Activated CD4-positive, CD25-positive, alpha-beta regulatory T cell treated with anti-CD3 and anti-CD28 coated beads, Interleukin-2, amount 50 U/mL, for 24 hours (primary cell): ENCODE results near the gene PYGL.
"Not testable (repeated sequence)": the region's sequence is repeated elsewhere in the genome, so short reads cannot be mapped to it uniquely, and the experiment has no call there.

ENCODE experiments used
- ATAC-seq, 2 donors: fragments of 150-1000 bp; cut with Tn5 transposase; one replicate each; pipeline ENCODE4 v1.10.0; 2021; ENCODE audit warnings: mild to moderate bottlenecking in 1 of 2, moderate library complexity in 1 of 2

The PYGL gene

GRCh38 chr14:50924843-50925242 is 19.4 kb downstream of the PYGL start:
- no peak for ATAC-seq

- no peak for ATAC-seq
These were observed 20.0 kb downstream of the PYGL start for GRCh38 chr14:50924236-50924635.

- no peak for ATAC-seq
These were observed 21.5 kb downstream of the PYGL start for GRCh38 chr14:50922803-50923202.

- ATAC-seq = no peak
These were observed 23.6 kb downstream of the PYGL start for GRCh38 chr14:50920482-50921230.

- not testable (repeated sequence) for ATAC-seq
These were observed 24.8 kb downstream of the PYGL start for GRCh38 chr14:50919524-50919923.

GRCh38 chr14:50917449-50917848 is 26.8 kb downstream of the PYGL start:
- no peak for ATAC-seq

- no peak for ATAC-seq
These were observed 33.5 kb downstream of the PYGL start for GRCh38 chr14:50910495-50911420.

- ATAC-seq = no peak
These were observed 37.8 kb downstream of the PYGL start for GRCh38 chr14:50906326-50907065.

GRCh38 chr14:50904719-50905118 is 39.6 kb downstream of the PYGL start:
- ATAC-seq = no peak

GRCh38 chr14:50901361-50901760 is 42.9 kb downstream of the PYGL start:
- ATAC-seq = no peak

- no peak for ATAC-seq
These were observed 46.6 kb downstream of the PYGL start for GRCh38 chr14:50897658-50898175.

- not testable (repeated sequence) for ATAC-seq
These were observed 47.3 kb downstream of the PYGL start for GRCh38 chr14:50897005-50897404.

- ATAC-seq = not testable (repeated sequence)
These were observed 47.9 kb downstream of the PYGL start for GRCh38 chr14:50896421-50896820.

- ATAC-seq = no peak
These were observed 52.0 kb downstream of the PYGL start for GRCh38 chr14:50892255-50892654.

- ATAC-seq = no peak
These were observed 56.8 kb downstream of the PYGL start for GRCh38 chr14:50887476-50887875.

- no peak for ATAC-seq
These were observed 60.5 kb downstream of the PYGL start for GRCh38 chr14:50883827-50884197.

GRCh38 chr14:50882932-50883826 is 61.1 kb downstream of the PYGL start:
- ATAC-seq = no peak

GRCh38 chr14:50875359-50876070 is 68.8 kb downstream of the PYGL start:
- ATAC-seq = peak; percentile 98 to 99

- no peak for ATAC-seq
These were observed 69.5 kb downstream of the PYGL start for GRCh38 chr14:50874757-50875156.

- no peak for ATAC-seq
These were observed 72.2 kb downstream of the PYGL start, which contains the start of gene ABHD12B for GRCh38 chr14:50871914-50872732. Gene ABHD12B, plus strand, starts transcription at chr14:50872053. Its CDS starts 122 bp downstream, at chr14:50872175.
